AG04449 (cell line): Measurements from ENCODE around the gene ZNF205.

Experiments
- CTCF ChIA-PET: fragments of 350-600 bp; formaldehyde crosslinking; extraction: SDS; loops from one replicate; lab custom pipeline; 2021; ENCODE audit warnings: antibody characterized with exemption; lab: Yijun Ruan, JAX
- POLR2A ChIA-PET: fragments of 400-600, 350-600 bp; formaldehyde crosslinking; extraction: SDS; loops from one replicate; lab custom pipeline; 2020; ENCODE audit warnings: antibody characterized with exemption, inconsistent platforms; lab: Yijun Ruan, JAX
- DNase-seq: peaks from one replicate; pipeline ENCODE4 v3.0.0-alpha.2; 2010; ENCODE audit warnings: low read depth, low spot score
- H3K4me3 ChIP-seq: 2 replicates; pipeline ENCODE4 v1.5.1; 2011; ENCODE audit warnings: low read depth, mild to moderate bottlenecking, control low read depth, low read length
- TF ChIP-seq, protein P1 (sequence below): IDR thresholded peaks from one replicate; pipeline ENCODE4 v1.5.1; 2011; ENCODE audit warnings: mild to moderate bottlenecking, moderate library complexity, low read length, control low read depth, inconsistent platforms; ENCODE audit not compliant: insufficient read depth; ENCODE audit errors: missing control alignments

The ZNF205 gene

DNA sequence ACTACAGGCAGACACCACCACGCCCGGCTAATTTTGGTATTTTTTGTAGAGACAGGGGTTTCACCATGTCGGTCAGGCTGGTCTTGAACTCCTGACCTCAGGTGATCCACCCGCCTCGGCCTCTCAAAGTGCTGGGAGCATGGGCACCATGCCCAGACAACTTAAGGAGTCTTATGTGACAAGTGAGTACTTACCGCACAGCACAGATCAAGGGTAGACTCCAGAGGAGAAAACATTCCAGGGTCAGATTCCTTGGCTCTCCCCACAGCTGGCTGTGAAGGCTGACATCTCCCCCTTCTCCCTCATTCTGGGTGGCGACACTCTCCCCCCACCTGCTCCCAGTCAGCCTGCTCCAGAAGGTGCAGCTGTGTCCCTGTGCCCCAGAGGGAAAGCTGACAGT lies 23.9 kb upstream of the ZNF205 start:
- no peak overlapping the region for H3K4me3 ChIP-seq
- DNase-seq, result no peak
- TF ChIP-seq, protein P1, sequence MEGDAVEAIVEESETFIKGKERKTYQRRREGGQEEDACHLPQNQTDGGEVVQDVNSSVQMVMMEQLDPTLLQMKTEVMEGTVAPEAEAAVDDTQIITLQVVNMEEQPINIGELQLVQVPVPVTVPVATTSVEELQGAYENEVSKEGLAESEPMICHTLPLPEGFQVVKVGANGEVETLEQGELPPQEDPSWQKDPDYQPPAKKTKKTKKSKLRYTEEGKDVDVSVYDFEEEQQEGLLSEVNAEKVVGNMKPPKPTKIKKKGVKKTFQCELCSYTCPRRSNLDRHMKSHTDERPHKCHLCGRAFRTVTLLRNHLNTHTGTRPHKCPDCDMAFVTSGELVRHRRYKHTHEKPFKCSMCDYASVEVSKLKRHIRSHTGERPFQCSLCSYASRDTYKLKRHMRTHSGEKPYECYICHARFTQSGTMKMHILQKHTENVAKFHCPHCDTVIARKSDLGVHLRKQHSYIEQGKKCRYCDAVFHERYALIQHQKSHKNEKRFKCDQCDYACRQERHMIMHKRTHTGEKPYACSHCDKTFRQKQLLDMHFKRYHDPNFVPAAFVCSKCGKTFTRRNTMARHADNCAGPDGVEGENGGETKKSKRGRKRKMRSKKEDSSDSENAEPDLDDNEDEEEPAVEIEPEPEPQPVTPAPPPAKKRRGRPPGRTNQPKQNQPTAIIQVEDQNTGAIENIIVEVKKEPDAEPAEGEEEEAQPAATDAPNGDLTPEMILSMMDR, result no peak
- ChIA-PET POLR2A (no interaction called here), CTCF (interaction anchor here (0.9 to 1.6 kb wide), 3 partner anchors 12 to 57 kb away, joined by 3 to 4 read pairs (median 4); no protein-coding TSS in a partner anchor)

DNA sequence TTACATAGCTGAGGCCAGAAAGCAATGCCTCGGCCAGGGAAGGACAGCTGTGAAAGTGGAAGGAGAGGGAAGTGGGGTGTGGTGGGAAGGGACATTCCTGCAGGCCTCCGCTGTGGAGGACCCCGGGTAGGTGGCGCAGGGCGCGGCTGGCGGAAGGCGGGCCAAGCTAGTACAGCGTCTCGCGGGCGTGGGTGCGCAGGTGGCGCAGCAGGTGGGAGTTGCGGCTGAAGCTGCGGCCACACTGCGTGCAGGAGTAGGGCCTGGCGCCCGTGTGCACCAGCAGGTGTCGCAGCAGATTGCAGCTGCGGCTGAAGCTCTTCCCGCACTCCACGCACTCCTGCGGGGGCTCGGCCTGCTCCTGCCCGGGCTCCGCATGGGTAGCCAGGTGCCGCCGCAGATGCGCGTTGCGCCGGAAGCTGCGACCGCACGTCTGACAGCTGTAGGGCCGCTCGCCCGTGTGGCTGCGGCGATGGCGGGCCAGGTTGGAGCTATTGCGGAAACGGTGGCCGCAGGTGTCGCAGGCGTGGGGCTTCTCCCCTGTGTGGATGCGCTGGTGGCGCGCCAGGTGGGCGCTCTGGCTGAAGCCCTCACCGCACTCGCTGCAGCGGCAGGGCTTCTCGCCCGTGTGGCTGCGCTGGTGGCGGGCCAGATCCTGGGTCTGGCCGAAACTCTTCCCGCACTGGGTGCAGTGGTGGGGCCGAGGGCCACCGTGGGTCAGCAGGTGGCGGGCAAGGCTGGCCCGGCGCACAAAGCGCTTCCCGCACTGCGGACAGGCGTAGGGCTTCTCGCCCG lies 23.3 kb upstream of the ZNF205 start:
- ChIA-PET POLR2A (interaction anchor here (0.6 kb wide), 1 partner anchor 44 kb away, joined by 3 read pairs; no protein-coding TSS in a partner anchor), CTCF (interaction anchor here (0.9 to 1.6 kb wide), 4 partner anchors 11 to 58 kb away, joined by 3 to 4 read pairs (median 4); no protein-coding TSS in a partner anchor)
- DNase-seq, result no peak
- TF ChIP-seq, protein P1, result no peak
- no peak overlapping the region for H3K4me3 ChIP-seq

DNA sequence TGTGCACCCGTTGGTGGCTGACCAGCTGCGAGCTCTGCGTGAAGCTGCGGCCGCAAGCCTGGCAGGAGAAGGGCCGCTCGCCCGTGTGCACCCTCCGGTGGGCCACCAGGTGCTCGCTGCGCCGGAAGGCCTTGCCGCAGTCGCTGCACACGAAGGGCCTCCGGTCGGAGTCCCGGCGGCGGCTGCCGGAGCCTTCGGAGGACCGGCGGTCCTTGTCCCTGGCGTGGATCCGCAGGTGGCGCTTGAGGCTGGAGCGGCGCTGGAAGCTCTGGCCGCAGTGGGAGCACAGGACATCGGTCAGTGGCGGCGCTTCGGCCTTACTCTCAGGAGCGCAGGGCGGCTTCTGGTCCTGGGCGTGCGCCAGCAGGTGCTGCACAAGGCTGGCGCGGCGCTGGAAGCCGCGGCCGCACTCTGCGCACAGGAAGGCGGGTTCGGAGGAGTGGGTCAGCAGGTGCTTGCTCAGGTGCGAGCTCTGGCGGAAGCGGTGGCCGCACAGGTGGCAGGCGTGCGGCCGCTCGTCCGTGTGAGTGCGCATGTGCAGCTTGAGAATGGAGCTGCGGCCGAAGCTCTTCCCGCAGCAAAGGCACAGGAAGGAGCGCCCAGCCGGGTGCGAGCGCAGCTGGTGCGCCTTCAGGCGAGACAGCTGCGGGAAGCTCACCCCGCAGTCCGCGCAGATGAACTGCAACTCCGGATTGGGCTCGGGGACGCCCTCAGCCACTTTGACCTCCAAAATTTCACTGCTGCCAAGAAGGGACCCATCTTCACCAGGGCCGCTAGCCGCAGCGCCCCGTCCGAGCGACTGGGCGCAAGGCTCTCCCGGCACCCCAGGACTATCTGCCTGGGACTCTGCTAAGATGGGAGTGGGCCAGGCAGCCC lies 22.4 kb upstream of the ZNF205 start:
- no peak for DNase-seq
- CTCF ChIA-PET, result interaction anchor here (0.9 to 1.6 kb wide), 3 partner anchors 11 to 58 kb away, joined by 3 to 4 read pairs (median 4); no protein-coding TSS in a partner anchor
- POLR2A ChIA-PET, result interaction anchor here (0.6 kb wide), 1 partner anchor 43 kb away, joined by 3 read pairs; no protein-coding TSS in a partner anchor
- TF ChIP-seq, protein P1, result no peak
- H3K4me3 ChIP-seq, result no peak overlapping the region

DNA sequence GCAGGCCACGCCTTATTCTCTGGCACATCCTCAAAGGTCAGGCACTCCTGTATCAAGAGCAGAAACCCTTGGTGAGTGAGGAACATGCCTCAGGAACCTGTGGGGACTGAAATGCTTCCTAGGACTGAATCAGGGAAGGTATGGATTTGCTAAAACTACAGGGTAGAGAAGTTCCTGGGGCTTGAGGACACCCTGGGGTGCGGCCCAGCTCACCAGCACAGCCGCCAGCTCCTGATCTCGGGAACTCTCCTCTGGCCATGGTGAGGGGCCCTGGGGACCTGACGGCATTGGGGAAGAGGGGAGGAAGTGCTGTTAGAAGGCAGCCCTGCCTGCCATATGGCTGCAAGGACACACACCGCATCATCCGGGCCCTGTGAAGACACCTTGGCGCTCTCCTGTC lies 20.8 kb upstream of the ZNF205 start:
- no peak overlapping the region for H3K4me3 ChIP-seq
- ChIA-PET POLR2A (no interaction called here), CTCF (interaction anchor here (0.8 to 1.1 kb wide), 4 partner anchors 11 to 38 kb away, joined by 3 to 4 read pairs (median 3); no protein-coding TSS in a partner anchor)
- DNase-seq, result no peak
- TF ChIP-seq, protein P1, result no peak

DNA sequence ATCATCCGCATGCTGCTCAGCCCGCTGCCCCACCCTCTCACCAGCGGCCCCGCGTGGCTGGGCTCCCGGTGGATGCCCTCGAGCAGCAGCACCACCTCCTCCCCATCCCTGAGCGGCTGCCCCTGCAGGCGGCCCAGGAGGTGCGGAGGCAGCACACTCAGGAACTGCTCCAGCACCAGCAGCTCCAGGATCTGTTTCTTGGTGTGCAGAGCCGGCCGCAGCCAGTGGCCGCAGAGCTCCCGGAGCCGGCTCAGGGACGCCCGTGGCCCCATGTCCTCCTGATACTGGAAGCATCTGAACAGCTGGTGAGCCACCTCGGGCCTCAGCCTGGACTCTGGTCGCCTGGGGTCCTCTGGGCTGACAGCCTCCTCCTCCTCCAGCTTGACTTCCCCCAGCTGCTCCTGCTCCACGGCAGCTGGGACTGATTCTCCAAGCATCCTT lies 19.9 kb upstream of the ZNF205 start:
- CTCF ChIA-PET, result interaction anchor here (1.0 to 2.3 kb wide), 3 partner anchors 8 to 37 kb away, joined by 4 to 10 read pairs (median 8); no protein-coding TSS in a partner anchor

More for the DNA sequence above, 19.9 kb upstream of the ZNF205 start:
- no peak overlapping the region for H3K4me3 ChIP-seq
- POLR2A ChIA-PET, result no interaction called here
- TF ChIP-seq, protein P1, result no peak
- DNase-seq, result no peak
